Cerebellar nuclear complex (tissue), 1 donor: ENCODE results near the gene IMMP1L.
"Not testable (repeated sequence)": the region's sequence is repeated elsewhere in the genome, so short reads cannot be mapped to it uniquely, and the experiment has no call there.

Experiments used
- DNase-seq, 2 experiments: peaks; one replicate each; lab custom pipeline; 2025; lab: John Stamatoyannopoulos, UW

The IMMP1L gene, protein sequence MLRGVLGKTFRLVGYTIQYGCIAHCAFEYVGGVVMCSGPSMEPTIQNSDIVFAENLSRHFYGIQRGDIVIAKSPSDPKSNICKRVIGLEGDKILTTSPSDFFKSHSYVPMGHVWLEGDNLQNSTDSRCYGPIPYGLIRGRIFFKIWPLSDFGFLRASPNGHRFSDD

DNA sequence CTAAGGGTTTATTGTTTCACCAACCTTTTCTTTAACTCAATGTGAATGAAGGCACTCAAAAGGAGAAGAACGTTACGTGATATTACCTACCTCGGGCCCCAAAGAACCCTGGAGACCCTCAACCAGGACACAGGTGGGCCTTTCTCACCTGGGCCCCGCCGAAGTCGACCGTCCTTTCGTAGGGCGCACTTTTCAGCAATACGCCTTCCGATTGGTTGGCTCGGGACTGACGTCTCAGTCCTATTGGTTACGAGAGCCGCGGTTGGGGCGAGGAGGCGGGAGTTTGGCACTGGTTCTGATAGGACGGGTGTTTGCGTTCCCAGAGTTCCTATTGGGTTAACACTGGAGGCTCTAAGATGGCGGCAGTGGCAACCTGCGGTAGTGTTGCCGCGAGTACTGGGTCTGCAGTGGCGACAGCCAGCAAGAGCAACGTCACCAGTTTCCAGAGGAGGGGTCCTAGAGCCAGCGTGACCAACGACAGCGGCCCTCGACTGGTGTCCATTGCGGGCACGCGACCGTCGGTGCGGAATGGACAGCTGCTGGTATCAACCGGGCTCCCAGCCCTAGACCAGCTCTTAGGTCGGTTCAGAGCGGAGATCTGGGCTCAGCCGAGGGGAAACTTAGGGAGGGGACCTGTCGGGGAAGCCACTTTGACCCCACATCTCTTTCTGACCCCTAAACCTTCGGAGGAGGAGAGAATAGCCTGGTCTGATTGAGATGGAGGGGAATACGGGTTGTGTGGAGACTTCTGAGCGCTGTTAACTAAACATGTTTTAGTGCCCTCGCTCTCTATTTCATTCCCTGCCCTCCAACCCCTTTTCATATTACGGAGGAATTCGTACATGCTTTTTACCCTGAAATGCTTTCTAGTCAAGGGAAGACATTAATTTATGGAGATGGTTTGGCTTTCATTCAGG lies at the start of gene IMMP1L, which contains the start of gene ELP4:
Gene IMMP1L (minus strand): TSS at position 194 of the 917 bp plus-strand sequence. CDS start 46,346 bp downstream, outside the sequence.
Gene ELP4 (plus strand): TSS at position 339 of the 917 bp plus-strand sequence. CDS start 18 bp downstream, at position 357.
- peak; percentile 78 to 97 for DNase-seq

DNA sequence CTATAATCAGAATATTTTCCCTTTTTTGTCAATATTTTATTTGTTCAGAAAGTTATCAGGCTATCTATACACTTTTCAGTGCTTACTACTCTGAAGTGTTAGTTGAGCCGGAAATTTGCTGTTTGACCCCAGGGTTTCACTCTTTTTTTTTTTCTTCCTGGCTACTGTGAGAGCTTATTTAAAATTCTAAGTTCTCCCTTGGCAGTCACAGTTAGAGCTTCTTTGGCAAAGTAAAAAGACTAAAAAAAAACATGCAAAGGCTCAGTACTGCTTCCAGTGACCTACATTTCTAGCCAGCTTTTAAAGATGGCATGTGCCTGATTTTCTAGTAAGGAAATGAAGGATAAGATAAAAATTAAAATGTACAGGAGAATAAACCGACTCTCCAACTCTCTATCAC lies 48.6 kb upstream of the IMMP1L start:
- peak in 1 of 2 experiments; percentile 44 for DNase-seq

DNA sequence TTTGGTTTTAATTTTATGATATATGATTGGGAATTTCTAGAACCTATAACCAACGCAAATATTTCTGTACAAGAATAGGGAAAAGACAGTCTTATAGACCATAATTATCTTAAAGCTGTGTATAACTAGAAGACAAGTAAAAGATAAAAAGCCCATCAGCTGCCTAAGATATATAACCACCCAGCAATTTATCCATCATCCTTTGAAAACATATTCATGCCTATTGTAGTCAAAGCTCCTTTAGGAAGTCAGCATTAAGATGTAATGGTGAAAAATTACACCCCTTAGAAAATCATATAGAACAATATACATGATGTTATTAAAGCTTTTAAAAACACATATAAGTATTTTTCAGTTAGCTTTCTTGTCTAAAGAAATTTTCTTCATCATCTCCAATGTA lies 46.5 kb upstream of the IMMP1L start:
- DNase-seq, result no peak

DNA sequence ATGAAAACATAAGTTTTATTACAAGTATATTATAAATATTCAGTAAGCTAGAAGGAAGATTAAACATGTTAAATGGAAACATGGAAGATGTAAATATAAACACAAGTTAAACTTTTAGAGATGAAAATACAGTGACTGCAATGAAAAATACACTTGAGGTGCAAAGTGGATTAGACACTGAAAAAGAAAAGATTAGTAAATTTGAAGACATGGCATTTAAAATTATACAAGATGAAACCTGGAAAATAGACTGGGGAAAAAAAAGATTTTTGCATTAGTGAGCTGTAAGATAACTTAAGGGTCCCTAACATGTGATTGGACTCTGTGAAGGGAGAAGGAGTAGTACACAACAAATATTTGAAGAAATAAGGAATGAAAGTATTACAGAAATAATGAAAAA lies 33.4 kb upstream of the IMMP1L start:
- no peak for DNase-seq

DNA sequence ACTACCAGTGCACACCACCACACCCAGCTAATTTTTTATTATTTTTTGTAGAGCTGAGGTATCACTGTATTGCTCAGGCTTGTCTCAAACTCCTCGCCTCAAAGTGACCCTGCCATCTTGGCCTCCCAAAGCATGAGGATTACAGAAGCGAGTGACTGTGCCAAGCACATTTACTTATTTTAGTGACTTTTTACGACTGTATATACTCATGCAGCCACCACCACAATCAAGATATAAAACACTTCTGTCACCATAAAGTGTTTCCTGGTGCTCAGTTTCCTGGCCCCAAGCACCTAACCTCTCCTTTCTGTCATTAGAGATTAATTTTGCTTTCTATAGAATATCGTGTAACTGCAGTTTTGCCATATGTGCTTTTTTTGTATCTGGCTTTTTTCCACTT lies 26.1 kb upstream of the IMMP1L start:
- no peak for DNase-seq

DNA sequence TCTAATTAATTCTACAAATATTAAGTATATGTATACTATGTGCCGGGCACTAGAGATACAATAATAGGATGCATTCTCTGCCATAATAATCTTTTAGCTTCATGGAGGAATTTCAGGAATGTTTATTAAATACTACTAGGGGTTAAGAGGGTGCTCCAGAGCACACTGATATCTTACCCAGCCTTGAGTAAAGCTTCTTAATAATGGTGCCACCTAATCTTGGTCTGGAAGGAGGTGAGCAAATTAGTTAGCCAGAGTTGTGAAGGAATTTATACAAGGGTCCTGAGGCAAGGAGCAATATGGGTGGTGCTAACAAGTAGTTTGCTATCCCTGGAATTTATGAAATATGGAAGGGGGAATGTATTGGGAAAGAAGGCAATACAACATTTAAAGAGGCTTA lies 21.9 kb upstream of the IMMP1L start:
- DNase-seq, result no peak

DNA sequence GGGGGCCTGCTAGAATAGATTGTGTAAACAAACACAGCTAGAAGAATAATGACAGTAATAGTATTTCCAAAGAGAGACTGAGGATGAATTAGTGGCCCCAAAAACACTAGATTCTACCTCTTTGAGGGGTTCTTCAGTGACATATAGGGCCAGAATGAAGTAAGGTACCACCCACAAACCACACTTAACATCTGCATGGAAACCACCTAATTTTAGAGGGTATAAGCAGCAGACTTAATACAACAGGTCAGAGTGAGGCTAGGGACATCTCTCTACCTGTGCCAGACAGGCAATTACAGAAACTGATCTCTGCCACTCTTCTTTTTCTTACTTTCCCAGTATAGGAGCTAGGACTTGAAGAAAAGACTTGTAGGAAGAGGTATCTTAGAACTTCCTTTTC lies 20.3 kb upstream of the IMMP1L start:
- DNase-seq, result no peak

DNA sequence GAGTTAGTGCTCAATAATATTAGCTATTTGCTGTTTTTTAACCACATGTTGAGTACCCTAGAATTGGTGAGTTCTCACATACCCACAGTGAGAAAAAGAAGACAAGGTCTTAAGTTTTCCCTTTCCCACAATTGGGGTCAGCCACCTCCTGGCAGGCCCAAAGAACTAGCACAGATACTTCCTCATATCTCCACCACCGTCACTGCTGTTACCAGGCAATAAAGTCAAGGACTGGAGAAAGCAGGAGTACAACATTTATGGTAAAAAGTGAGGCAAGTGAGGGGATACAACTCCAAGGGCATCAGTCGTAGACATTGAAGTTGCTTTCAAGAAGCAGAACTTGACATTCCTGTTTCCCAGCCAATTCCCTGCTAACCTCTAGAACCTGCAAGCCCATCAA lies 19.8 kb upstream of the IMMP1L start:
- no peak for DNase-seq

DNA sequence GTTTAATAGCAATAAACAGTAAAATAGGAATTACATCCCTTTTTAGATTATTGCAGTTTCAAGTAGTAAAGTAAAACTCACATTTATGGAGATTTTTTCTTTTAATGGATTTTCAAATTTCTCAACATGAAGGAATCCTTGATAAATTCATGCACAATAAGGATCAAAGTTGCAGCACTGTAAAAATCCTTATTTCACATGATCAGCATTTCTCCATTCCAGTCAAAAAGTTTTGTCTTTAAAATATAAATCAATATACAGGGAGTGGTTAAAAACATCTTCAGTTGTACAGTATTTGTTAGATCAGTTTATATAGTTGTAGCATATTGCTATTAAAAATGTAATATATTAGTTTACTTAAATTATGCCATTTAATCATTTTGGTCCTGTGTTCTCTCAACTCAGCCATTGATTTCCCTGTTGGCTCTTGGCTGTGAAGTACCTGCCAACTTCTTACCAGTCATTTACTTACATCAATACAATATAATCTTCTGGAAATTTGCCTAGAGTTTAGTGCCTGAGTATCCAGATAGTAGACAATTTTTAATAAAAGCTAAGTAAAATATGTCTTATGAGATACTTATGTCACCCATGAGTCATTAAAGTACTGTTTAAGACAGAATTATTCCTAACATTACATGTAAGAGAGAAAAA lies 12.2 kb upstream of the IMMP1L start:
- DNase-seq, result no peak

DNA sequence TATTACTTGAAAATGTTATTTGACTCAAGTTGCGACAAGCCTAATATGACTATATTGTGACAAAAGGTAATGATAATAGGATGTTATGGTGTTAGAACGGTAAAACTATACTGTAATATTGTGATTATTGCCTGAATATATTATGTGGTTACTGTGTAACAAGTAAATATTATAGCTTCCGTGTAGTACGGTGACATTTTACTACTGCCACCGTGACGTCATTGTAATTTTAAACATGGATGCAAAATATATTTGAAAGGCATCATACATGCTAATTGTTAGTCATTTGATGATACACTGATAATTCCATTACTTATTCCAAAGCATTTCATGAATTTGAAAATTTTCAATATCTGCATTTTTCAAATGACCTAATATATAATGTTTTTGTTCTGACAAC lies 2.7 kb upstream of the IMMP1L start:
- no peak for DNase-seq

DNA sequence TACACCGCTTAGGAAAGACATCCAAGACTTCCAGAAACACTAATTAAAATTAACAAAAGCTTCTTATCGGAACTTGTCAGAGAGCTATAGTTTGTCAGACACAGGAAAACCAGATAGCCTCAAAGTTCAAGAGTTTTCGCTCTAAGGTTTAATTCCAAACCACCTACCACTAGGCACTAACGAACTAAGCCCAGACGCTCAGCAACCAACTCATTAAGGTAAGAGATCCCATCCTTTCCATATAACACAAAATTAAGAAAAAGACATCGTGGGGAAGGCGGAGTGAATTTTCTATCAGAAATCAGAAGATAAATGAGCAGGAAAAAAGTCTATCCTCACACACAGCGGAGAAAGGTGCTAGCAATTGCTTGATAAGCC lies 382 bp downstream of the IMMP1L start:
- no peak for DNase-seq

DNA sequence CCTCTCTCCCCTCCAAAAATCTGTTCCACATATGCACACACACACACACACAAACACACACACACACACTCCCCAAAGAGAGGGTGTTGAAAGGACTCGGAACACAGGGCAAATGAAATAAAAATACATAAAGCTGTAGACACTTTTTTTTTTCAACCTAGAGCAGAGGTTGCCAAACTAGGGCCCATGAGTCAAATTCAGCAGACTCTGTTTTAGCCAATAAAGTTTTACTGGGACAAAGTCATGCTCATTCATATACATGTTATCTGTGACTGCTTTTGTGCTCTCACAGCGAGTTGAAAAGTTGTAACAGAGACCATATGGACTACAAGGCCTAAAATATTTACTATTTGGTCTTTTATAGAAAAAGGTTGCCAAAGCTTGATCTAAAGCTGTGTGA lies 8.9 kb downstream of the IMMP1L start:
- no peak for DNase-seq

DNA sequence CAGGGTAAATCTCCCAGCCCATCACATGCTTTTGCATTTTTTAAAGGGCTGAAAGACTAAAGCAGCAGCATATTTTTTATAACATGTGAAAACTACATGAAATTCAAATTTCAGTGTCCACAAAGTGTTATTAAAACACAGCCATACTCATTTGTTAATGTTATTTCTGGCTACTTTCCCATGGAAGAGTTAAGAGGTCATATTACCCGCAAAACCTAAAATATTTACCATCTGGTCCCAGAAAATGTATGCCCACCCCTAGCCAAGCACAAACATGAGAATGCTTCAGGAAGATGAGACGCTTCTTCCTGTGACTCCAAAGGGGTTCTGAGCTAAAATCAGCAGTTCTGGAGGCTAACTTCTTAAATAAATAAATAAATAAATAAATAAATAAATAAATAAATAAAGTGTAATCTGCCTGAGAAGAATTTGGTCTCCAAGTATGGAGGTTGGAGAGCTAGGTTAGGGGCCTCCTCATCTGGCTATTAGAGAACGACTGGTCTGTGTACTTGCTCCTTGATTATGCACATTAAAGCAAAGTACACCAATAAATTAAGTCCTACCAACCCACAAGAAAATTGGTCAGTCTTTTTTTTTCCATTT lies 9.7 kb downstream of the IMMP1L start:
- DNase-seq, result no peak

DNA sequence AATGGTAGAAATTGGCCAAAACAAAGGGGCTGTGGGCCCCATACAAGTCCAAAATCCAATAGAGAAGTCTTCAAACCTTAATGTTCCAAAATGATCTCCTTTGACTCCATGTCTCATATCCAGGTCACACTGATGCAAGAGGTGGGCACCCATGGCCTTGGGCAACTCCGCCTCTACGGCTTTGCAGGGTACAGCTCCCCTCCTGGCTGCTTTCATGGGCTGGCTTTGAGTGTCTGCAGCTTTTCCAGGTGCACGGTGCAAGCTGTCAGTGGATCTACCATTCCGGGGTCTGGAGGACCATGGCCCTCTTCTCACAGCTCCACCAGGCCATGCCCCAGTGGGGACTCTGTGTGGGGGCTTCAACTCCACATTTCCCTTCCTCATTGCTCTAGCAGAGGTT lies 15.7 kb downstream of the IMMP1L start:
- not testable (repeated sequence) for DNase-seq

DNA sequence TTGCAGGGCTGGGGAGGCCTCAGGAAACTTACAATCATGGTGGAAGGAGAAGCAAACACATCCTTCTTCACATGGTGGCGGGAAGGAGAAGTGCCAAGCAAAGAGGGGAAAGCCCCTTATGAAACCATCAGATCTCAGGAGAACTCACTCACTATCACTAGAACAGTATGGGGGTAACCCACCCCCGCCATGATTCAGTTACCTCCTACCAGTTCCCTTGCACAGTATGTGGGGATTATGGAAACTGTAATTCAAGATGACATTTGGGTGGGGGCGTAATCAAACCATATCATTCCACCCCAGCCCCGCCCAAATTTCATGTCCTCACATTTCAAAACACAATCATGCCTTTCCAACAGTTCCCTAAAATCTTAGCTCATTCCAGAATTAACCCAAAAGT lies 16.2 kb downstream of the IMMP1L start:
- no peak for DNase-seq

DNA sequence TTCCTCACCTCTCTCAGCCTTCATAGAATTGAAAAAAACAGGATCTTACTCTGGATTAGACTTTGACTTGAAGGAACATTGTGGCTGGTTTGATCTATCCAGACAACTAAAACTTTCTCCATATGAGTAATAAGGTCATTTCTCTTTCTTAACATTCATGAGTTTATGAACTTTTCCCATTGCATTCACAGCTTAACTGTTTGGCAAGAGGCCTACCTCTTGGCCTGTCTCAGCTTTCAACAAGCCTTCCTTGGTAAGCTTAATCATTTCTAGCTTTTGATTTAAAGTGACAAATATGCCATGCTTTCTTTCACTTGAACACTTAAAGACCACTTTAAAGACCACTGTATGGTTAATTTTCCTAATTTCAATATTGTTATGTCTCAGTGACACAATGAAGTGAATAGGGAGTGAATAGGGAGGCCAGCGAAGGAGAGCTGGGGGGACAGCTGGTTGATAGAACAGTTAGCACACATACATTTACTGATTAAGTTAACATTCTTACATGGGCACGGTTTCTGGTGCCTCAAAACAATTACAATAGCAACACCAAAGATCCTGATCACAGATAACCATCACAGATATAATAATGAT lies 17.0 kb downstream of the IMMP1L start:
- DNase-seq, result no peak

DNA sequence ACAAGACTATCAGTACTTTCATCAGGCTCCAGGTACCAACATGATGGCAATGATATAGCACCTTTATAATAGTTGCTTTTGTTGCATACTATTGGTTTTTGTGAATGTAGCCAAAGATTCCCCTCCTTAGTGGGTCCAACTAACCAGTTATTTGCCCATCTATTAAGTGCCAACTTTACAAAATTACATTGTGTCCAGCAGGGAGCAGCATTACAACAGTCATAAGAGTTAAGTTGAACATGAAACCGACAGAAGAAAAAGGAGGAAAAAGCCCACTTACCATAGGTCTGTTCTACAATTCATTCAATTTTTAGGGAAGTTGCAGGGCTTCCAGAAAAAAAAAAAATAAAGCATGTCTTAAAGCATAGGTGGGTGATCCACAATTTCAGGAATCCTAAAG lies 21.6 kb downstream of the IMMP1L start:
- no peak for DNase-seq

DNA sequence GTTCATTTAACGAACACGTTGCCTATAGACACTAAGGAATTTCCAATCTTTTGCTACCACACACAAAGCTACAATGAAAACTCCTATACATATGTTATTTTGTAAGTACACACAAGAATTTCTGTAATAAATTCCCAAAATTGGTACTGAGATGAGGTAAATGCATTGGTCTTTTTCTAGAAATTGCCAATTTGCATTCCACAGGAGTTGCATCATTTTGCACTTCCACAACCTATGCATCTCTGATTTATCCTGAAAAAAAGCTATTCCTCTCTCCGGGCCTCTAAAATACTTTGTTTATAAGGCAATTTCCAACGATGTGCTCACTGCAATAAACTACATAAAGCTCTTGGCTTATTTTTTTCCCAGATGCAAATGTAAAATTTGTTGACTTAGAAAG lies 24.9 kb downstream of the IMMP1L start:
- no peak for DNase-seq

DNA sequence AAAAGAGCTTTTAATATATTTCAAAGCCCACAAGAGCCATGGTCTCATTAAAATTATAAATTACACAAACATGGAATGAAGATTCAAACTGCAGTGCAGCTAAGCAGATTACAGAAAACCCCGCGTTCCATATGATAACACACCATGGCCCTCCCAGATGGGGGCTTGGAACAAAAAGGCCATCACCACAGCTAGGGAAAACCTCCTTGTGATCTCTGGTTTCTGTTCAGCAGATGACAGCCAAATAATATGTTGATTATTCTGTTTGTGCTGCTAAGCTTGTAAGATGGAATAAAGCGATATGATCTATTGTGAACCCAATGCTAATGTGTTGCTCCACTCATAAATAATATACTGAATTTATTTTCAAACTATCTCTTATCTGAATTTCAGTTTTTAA lies 28.5 kb downstream of the IMMP1L start:
- DNase-seq, result no peak

DNA sequence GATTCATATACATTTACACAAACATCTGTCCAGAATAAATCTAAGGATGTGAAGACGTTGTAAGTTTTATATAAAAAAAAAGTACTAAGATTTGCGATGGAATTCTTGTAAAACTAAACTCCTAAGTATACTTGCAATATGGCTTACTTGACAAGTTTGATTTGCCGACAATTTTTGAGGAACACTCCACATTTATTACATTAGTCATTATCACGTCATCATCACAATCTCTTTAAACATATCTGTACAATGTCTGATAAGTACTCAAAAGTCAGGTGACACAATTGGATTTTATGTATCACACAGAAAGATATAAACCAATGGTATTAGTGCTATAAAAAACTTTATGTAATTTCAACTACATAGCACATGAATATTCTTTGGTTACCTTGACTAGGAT lies 30.4 kb downstream of the IMMP1L start:
- DNase-seq, result no peak

DNA sequence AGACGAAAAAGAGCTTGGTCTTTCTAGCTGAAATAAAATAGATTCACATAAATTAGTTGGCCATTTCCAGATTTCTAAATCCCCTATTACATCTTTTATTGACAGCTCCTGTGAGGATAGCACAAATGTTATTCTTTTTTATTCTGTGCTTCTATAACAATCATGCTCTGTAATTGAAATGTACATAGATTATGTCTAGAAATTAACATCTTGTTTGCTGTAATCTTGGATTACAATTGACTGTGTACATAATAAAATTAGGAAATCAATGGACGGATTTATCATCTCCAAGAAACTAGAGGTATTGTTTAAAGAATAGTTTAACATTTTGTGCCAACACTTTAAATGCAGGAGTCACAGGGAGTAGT lies 31.2 kb downstream of the IMMP1L start:
- DNase-seq, result no peak

DNA sequence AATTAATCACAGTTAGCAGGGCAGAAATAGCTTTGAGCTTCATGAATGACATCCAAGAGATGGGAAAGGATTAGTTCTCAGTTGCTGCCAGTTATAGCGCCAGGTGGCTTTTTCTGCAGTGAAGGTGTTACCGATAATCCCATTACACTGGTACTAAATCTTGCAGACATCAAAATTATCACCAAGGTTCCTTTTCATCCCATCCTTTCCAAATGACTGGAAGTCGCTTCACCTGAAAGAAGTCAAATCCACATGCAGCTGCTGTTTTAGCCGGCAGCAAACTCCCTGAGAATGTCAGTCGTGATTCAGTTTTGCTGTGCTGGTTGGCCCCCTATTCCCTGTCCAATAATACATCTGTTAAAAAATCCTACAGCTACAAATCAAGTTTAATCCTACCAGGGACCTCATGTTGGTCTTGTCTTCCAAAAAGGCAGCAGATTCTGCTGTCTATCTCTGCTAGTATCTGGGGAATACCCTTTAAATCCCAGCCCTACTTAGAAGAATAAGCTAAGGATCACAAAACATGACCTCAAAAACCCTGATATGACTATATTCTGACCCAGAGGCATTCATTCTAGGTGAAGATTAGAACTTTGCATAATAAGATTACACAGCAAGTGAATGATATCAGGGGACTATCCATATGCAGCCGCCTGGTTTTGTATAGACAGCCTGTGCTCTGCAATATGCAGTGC lies 31.7 kb downstream of the IMMP1L start:
- no peak for DNase-seq
